ENCODE data around the gene BZW2.

Gene BZW2

GRCh38 chr7:16645593-16646471 is at the start of gene BZW2, which contains the start of gene ANKMY2:
TSS of gene BZW2 (plus strand) at chr7:16646181. CDS start at chr7:16665444, 19,263 bp downstream.
TSS of gene ANKMY2 (minus strand) at chr7:16645754. CDS start at chr7:16645573, 181 bp downstream.
- peak; percentile 87 for DNase-seq

GRCh38 chr7:16598015-16598414 is 48.0 kb upstream of the BZW2 start:
- no peak for DNase-seq

- DNase-seq: no peak
Observed at GRCh38 chr7:16599860-16600259, 46.1 kb upstream of the BZW2 start.

- DNase-seq: no peak
Observed at GRCh38 chr7:16603633-16604032, 42.3 kb upstream of the BZW2 start.

- DNase-seq: no peak
Observed at GRCh38 chr7:16604054-16604453, 41.9 kb upstream of the BZW2 start.

- DNase-seq: no peak
Observed at GRCh38 chr7:16606704-16607103, 39.3 kb upstream of the BZW2 start.

GRCh38 chr7:16609842-16610450 is 36.0 kb upstream of the BZW2 start:
- no peak for DNase-seq

- no peak for DNase-seq
Observed at GRCh38 chr7:16611711-16612110, 34.3 kb upstream of the BZW2 start.

- no peak for DNase-seq
Observed at GRCh38 chr7:16615228-16615627, 30.8 kb upstream of the BZW2 start.

GRCh38 chr7:16616122-16616521 is 29.9 kb upstream of the BZW2 start:
- DNase-seq: no peak

GRCh38 chr7:16616542-16616941 is 29.4 kb upstream of the BZW2 start:
- DNase-seq: no peak

GRCh38 chr7:16619979-16620408 is 26.0 kb upstream of the BZW2 start:
- DNase-seq: no peak

- DNase-seq: no peak
Observed at GRCh38 chr7:16626388-16626787, 19.6 kb upstream of the BZW2 start.

- DNase-seq: no peak
Observed at GRCh38 chr7:16627236-16627635, 18.7 kb upstream of the BZW2 start.

GRCh38 chr7:16630654-16631053 is 15.3 kb upstream of the BZW2 start:
- no peak for DNase-seq

GRCh38 chr7:16634271-16634738 is 11.7 kb upstream of the BZW2 start:
- DNase-seq: no peak

- no peak for DNase-seq
Observed at GRCh38 chr7:16636555-16637101, 9.4 kb upstream of the BZW2 start.

- DNase-seq: no peak
Observed at GRCh38 chr7:16637379-16637778, 8.6 kb upstream of the BZW2 start.

GRCh38 chr7:16638282-16639280 is 7.4 kb upstream of the BZW2 start:
- DNase-seq: no peak

GRCh38 chr7:16644157-16644556 is 1.8 kb upstream of the BZW2 start:
- no peak for DNase-seq

GRCh38 chr7:16644636-16645592 is 1.1 kb upstream of the BZW2 start:
- peak; percentile 42 for DNase-seq

All from activated CD4-positive, alpha-beta T cell treated with anti-CD3 and anti-CD28 coated beads, Interleukin-2, amount 50 U/mL, for 1 hour (primary cell).